Muscle of back (tissue), 11 donors: ENCODE results near the gene C9orf152. TPM values are rescaled to one million over a fixed set of nuclear protein-coding genes. Genes with fewer than 3 reads are reported as not detected.

Experiments
- DNase-seq, 3 donors: peaks; one replicate each; pipeline versions ENCODE4 v3.0.0 to v3.0.0-alpha.2; 2013
- polyA plus RNA-seq, 10 donors: library from polyadenylated mRNA; unstranded; fragments of 120-200 nt; gene quantifications; one replicate each; pipeline ENCODE4 v1.2.1, GENCODE V29; 2013; ENCODE audit not compliant: insufficient read length in 10 of 10

Gene C9orf152
- polyA plus RNA-seq, 10 donors = 0.05 to 0.22 (median 0.09) TPM; not detected in 2

DNA sequence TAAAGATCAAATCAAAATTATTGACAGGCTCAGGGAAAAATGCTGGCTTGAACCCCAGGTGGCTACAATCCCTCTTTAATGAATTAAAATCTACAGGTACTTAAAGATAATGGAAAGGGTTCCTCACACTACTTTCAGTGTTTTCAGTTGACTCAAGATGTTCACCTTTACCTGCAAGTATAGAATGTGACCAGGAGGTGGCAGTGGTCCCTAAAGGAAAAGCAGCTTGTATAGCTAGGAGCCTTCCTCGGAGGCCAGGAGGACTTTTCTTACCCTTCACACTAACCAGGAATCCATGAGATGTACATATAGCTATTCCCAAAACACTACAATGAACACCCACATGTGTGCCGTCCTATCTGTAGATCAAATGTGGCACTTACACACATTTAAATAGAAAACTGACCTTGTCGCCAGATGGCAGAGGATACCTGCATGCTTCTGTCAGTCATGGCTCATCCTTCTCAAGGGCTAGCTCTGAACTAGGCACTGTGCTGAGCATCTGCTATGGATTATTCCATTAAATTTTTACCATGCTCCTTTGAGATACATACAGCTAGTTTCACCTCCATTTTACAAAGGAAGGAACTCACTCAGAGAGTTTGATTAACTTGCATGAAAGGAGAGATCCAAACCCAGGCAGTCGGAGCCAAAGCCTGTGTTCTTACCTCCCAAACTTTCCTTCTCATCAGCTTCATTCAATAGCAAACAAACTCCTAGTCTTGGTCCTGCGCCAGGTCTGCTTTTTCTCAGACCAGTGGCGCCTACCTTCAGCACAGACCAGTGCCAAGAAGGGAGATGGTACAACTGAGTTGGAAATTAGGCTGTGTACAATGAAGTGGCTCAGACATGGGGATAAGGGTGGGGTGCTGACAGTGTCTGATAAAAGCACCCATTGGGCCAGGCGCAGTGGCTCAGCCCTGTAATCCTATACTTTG is 24.5 kb downstream of the C9orf152 start:
- peak; percentile 64 to 80 (median 72) for DNase-seq

DNA sequence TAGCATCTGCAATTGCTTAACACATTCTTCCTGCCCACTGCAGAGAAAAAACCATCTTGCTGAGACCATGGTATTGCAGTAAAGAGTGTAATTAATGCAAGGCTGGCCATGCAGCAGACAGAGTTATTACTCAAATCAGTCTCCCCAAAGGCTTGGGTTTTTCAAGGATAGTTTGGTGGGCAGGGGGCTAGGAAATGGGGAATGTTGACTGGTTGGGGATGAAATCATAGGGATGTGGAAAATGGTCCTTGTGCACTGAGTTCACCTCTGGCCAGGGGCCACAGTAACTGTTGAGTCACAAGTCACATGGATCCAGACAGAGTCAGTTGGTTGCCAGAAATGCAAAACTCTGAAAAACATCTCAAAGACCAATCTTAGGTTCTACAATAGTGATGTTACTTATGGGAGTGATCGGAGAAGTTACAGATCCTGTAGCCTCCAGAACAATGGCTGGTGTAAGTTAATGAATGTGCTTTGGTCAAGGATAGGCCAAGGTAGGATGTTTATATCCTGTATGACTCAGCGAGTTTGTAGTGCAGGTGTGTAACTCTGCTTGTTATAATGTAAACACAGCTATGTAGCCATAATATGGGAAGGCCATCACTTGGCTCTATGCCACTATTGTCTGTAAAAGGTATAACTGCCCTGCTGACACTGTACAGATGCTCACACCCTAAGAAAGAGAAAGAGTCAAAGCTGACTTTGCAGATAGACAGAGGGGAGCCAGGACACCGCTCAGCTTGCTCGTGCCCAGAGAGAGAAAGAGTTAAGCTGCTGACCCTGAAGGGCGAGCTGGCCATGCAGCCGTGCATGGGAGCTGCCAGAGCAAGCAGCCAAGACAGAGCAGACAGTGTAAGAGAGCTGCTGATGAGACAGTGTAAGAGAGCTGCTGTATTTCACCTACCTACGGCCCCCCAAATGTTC is 27.2 kb downstream of the C9orf152 start:
- DNase-seq = peak in 1 of 3 donors; percentile 36

DNA sequence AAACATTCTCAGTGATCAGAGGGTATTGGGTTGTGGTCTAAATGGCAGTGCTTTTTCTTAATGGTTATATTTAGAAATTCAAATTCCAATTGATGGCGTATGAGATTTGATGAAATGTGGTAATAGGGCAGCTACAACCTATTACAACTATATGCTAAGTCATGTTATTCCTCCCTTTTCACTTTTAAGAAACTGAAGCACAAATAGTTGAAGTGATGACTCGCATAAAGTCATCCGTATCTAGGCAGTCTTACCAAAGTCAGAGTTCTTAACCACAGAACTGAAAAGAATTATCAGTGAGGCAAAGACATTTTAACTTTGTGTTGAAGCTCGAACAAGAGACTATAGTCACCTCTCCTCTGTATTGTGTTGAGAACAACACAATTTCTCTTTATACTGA is 28.2 kb downstream of the C9orf152 start:
- DNase-seq = peak in 1 of 3 donors; percentile 73

DNA sequence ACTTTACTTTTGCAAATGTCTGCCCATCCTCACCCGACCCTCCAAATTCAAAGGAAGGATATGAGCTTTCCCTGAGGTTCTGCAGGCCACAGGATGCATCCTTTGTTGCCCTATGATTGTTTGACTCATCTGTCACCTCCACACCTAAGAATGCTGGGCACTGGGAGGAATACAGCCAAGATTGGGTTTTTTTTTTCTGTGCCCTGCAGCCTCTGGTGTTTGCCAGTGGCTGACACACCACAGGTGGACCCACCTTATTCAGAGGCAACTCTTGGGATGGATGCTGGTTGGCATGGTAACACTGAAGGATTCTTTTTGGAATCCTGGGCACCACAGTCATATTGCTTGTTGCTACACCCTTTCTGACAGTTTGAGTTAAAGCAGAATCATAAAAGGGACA is 29.7 kb downstream of the C9orf152 start:
- DNase-seq = no peak

DNA sequence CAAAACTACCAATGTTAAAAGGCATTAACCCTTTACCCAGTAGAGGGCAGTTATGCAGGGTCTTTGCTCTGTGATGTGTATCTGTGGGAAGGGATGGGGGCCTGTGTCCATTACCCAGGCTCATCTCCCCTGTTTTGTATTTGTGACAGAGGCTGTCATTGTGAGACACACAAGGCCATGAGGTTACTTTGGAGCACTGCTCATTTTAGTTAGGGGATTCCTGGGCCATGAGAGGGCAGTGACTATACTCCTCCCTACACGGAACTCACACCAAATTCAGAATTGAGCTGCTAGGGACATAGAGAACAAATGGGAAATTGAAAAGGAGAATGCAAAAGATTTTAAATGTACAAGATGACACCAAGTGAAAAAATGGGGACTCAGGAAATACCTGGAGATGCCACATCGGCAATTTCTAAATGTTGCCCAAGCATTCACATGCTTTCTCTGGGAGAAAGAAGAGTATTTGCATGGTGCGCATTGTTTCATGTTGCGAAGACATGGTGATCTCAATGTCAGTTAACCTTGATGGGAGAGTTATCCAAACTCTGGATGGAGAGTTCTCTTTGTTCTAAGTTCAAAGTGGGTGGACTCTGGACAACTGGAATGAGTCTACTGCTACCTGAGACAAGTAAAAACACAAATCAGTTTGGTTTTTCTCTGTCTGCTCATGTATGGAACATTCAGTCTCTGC is 32.5 kb downstream of the C9orf152 start:
- DNase-seq = no peak

DNA sequence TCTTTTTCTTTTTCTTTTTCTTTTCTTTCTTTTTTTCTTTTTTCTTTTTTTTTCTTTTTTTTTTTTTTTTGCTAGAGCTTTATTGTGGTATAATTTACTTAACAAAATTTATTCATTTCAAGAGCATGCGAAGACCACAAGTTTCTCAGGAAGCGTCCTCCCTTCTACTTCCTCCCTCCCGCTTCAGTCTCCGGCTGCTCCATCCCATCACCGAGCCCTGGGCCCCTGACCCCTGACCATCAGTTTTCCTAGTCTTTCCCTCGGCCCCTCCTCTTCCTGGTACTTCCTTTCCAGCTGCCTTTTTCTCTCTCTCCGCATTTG is 34.7 kb downstream of the C9orf152 start:
- no peak for DNase-seq

DNA sequence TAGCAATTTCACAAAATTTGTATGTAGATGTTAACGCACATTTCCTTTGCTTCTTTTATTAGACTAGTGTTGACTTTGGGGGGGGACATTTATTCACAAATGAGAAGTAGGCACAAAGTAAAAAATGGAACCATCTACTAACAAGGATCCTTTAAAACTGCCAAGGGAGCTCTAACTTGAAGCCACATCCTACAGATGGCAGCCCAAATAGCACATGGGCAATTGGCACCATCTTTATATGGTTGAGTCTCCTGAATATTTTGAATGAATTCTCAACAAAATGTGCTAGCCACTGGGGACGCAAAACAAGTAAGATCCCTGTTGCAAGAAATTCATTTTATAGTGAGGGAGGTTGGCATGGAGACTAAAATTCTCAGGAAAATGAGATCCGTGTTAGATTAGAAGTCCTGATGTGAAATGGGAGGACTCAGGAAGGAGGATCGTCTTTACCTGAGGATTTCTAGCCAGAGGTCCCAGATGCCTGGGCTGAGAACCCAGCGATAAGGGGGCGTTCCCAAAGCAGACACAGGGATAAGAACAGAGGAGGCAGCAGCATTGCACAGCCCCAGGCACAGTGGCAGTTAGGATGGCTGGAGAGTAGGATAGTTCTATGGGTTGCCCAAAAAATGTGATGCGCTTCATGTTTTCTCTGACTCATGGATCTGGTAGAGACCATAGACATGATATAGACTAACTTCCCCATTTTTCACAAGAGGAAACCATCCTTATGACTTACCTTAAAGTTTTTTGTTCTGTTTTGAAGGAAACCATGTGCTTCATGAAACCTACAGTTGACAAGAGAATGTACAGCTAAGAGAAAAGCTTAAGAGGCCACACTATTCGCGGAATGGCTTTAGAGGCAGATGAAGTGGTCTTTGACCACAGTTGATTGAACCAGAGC is 37.4 kb downstream of the C9orf152 start:
- DNase-seq = no peak

DNA sequence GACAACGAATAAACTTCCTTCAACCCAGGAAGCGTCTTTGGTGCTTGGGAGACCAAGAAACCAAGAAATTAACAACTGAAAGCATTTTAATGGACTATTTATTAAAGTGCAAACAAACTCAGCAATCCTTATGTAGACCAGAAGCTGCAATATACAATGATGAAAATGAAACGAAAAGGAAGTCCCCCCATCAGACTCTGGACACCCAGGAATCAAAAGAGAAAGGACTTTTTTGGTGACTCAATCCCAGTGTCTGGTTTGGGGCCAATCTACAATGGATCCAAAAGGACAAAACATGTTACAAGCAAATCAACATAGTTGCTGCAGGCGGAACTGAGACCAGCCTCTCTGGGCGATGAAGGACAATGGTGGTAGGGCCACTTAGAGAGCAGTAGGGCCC is 39.5 kb downstream of the C9orf152 start:
- no peak for DNase-seq

DNA sequence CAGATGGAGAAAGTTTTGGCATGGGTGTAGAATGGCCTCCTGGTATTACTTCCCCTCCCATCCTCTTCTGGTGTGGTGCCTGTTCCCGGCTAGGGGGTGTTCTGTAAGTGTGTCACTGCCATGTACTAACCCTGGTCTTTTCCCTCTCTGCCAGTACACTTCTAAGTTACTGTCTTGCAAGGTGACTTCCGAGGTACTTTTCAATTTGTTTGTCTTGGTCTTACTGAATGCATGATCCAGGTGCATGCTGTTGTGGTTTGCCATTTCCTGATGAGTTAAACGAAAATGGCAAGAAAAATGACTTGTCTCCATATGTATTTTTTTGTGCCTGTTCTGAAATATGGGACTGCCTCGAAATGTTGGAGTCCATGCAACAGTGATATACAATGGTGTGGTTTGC is 46.0 kb downstream of the C9orf152 start:
- DNase-seq = no peak

DNA sequence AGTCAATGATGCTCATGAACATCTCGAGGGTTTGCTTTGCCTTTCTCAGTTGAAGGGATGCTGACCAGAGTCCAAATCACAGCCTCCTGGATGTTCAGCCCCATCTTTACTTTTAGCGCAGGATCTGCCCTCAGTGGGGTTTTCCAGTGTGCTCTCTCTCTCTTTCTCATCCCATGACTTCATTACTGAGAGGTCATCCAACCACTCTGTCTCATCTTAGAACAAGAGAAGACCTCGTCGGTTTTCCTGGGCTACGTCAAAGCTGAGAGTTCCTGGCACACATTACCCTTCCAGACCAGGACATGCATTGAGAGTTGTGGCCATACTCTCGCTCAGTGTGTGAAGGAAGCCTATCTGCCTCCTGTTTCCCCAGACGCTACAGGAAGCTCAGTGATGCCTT is 47.3 kb downstream of the C9orf152 start:
- DNase-seq = no peak

DNA sequence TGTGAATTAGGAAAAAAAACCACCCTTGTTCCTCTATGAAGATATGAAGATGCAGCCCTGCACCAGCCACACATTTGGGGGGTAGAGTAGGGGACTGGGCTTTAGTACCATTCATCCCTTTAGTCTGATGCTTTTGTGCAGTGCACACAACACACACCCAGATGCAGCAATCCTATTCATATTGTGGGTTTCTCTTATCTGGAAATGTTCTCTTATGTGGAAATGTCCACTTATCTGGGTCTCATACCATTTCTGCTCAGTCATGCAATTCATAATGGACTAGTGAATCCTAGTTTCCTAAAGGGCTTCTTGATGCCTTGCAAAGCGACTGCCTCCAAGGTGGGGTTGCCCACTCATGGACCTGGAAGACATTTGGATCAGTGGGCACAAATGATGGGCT is 47.8 kb downstream of the C9orf152 start:
- no peak for DNase-seq

DNA sequence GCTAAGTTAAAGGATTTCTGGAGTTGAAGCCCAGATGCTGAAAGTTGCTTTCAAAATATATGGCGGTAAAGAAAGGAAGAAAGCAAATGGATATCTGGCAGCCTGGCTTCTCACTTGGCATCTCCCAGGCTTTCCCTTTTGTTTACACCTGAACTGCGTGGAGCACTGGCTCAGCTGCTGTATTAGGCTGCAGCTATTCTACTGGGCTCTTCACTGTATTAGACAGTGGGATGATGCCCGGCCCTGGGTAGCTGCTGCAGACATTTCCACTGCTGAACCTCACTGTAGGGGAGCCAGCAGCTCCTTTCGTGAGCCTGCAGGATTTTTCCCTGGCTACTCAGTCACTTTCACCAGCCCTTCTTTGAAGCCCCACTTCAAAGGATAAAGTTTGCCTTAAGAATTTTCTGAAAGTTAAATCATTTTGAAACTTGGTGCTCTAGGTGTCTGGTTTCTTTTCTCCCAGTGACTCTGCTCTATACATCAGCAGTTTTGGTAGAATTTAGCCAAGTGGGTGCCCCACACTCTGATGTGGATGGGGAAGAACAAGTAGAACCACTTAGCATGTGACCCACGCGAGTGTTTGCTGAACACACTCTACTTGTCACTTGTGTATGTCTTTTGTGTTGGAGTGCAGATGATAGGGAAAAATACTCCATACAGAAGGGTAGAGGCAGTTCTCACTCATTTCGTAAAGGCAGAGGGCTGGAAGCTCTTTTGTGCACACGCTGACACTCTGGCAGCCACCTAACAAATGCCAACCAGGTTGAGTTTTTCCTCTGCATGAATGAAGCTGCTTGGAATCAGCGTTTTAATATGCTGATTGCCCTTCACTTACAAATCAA is 49.9 kb downstream of the C9orf152 start:
- no peak for DNase-seq

DNA sequence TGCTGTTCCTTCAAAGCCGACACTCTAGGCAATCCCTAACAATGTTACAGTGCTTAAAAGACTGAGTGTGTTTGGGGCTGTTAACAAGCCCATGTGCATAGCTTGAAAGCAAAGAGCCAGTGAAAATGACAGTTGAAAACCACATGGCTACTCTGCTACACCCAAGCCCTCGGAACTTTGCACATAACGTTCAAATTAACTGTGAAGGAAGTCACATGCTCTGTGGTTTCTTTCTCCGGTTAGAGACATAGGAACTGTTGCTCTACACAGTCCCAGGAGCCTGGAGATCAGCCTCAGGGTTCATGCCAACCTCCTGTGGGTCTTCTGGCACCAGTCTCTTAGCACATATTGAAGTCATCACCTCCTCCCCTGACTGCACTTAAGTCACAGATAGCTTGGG is 51.1 kb downstream of the C9orf152 start:
- peak in 1 of 3 donors; percentile 52 for DNase-seq

DNA sequence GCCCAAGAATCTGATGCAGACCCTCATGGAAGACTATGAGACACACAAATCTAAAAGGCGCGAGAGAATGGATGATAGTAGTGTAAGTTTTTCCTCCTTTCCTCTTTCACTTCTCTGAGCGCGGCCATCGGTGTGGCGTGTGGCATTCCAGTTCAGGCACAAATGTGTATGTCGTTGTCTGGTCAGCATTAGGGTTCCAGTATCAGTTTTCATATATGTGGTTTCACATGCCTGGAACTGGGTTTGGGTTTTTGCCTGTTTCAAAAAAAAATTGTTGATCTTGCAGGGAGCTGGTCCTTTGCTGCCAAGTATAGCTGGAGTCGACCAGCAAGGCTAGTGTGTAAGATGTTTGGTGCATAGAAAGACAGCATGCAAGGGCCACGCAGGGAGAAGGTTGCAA is 51.5 kb downstream of the C9orf152 start:
- DNase-seq = no peak

DNA sequence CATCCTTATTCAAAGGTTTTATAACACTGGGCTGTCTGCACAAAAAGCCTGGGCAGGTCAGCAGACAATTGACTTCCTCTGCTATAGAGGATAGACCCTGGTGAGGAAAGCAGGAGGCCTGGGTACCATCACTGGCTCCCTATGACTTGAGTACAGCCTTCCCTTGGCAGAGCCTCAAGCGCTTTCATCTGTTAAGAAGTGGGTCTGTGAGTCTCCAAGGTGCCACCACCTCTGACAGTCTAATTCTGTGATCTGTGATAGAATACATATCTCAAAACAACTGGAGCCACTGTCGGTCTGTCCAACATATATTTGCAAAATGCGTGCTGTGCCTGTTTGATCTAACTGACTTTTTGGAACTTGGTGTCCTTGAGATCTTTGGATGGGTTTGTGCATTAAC is 52.2 kb downstream of the C9orf152 start:
- DNase-seq = no peak

DNA sequence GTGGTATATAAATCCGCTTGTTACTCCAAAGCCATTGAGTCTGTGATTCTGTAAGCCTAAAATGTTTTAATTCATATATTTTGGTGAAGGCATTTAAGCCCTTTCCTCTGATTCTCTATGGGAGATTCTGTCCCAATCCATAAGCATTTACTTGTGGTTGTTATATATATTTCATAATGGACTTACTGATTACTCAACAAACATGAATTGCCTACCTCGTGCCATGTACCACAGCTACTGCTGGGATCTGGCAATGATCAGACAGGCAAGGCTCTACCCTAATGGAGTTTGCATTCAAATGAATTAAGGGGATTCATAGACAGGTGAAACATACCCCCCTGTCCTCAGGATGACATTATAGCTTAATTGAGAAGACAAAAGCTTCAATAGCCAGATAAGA is 54.5 kb downstream of the C9orf152 start:
- no peak for DNase-seq

DNA sequence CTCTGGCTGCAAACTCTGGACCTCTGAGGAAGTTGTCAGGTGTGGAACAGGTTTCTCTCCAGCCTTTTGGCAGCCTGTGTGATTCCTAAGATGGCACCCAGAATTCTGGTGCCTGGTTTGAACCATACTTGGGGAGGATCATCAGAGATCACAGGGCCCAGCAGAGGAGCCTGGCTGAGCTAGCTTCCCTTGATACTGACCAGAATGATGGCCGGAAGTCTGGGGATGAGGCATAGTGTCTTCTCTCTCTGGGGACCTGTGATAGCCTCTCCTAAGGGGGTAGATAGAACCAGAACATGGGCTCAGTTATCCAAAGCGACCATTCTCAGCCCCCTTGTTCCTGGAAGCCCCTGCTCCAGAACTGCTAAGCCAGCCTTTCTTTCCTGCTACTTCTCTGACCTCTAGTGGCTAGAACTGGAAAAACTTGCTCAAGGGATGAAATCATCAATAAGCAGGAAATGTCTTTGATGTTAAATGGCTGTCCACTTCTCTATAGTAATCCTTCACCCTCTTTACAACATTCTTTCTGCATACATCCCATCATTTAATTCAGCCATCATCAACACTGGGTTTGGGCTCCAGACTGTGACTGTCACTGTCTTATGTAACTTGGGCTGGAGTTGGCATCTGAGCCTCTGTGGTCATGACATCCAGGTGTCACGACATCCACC is 55.1 kb downstream of the C9orf152 start:
- peak; percentile 41 to 81 (median 50) for DNase-seq
